Embryonic facial prominence (tissue), 1 donor: ENCODE measurements around the gene PCNX4.

ENCODE experiments used
- DNase-seq: peaks from one replicate; pipeline ENCODE4 v3.0.0-alpha.2; 2016; ENCODE audit errors: extremely low spot score

PCNX4 gene

DNA sequence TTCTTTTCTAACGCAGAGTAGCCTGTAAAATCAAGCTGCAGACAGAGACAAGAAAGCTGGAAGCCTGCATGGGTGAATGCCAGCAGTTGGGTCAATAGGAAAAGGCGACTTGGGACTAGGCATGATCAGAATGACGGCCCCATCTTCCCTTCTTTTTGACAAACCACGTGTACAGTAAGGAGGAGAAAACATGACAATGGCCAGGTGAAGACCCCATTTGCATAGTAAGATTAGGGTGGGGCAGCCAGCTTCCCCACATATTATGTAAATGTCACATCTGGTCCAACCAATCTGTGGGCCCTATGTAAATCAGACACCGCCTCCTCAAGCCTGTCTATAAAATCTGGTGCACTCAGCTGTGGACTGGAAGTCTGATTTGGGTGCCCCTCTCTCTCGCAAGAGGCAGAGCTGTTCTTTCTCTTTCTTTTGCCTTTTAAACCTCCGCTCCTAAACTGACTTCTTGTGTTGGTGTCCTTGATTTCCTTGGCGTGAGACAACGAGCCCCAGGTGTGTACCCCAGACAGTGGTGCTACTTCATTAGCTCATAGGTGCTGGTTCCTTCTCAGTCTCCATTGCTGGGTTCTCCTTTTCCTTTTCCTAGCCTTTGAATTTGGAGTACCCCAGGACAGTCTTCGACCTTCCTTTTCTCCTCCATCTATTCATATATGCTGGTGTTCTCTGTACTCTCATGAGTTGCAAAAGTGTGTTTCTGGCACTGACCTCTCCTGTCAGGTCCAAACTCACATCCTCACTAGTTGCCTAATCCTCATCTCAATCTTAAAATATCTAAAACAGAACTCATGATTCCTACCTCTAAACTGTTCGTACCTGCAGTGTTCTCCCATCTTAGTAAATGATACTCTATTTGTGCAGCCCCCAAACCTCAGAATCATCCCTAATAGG lies 82.9 kb downstream of the PCNX4 start:
- no peak for DNase-seq

GRCh38 chr14:60175255-60175902 lies 83.7 kb downstream of the PCNX4 start:
- no peak for DNase-seq

DNA sequence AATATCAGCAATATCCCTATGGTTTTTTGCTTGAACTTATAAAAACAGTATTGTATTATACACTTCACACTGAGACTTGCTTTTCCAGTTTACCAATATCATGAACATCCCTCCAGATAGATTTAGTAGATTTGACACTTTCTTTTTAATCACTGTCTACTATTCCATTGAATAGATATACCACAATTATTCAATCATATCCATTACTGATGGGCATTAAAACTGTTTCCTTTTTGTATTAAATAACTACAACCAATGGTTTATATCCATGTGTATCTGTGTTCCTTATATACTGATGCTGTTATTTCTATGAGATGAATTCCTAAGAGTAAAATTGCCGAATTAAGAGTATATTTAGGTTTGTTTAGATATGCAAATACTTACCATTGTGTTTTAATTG lies 86.4 kb downstream of the PCNX4 start:
- DNase-seq: no peak

DNA sequence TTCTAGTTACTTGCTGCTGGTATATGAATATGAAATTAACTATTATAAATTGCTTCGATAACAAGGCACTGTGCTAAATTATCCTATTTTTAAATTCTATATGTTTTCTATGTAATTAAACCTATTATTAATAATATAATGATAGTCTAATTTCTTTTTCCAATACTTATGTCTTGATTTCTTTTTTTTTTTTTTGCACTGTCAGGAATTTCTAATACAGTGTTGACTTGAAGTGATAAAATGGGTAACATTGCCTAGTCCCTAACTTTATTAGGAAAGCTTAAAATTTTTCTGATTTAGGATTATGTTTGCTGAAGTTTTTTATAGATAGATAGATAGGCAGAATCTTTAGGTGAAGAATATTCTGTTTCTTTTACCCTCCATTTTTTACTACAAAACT lies 87.1 kb downstream of the PCNX4 start:
- DNase-seq: no peak

- DNase-seq: no peak
Observed at GRCh38 chr14:60179431-60179869, 87.7 kb downstream of the PCNX4 start.

DNA sequence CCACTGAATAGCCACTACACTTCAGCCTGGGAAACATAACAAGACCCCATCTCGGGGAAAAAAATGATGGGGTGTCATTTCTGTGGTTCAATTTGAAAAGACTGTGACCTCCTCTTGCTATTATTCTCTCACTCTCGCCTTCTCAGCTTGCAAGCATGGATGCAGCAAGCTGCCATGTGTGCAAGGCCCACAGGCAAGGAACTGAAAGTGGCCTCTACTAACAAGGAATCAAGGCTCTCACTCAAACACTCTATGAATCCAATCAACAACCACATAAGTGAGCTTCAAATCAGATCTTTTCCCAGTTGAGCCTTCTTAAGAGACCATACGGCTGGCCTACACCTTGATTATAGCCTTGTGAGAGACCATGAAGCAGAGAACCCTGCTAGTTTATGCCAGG lies 91.4 kb downstream of the PCNX4 start:
- no peak for DNase-seq

DNA sequence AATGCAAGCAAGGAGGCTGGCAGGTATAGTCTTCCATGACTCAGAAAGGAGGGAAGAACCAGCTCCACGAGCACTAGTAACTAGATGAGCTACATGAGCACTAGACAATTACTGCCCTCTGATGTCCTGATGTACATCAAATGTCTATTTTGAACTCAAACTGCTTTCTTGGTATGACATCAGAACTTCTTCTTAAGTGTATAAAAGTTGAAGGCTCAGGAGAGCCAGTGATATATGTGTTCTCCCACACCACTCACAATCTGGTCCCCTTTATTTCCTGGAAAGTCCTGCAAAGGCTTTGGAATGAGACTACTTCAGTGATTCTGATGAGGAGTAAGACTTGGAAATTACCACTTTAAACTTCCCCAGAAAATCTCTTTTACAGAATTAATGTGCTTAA lies 92.0 kb downstream of the PCNX4 start:
- DNase-seq: no peak

DNA sequence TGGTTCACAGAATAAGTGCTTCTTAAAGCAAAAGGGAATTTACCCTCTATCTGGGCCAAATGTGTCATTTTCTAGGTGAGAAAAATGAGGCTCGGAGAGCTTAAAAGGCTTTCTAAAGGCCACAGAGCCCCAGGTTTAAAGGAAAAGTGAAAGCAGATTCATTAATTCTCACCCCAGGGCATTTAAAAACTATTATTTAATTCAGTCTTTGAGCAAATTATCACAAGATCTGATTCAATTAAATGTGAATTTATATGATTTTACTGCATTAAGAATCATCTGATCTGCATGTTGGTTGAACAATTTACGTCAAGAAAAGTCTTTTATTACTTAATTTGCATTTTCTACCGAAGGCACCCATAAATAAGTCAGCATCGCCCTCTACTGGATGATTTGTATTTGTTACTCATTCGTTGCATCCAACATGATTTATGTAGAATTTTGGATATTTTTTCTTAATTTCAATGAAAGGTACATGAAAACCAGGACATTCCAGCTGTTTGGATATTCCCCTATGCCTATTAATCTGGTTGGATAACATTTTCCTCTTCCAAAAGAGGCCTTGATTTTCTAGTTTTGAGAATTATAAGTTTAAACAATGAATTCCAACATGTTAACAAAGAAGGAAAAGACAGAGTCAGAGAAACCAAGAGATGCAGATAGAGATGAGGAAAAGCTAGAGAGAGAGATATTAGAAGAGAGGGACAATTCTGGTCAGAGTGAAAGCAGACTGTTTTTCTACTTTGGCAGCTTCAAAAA lies 92.6 kb downstream of the PCNX4 start:
- peak; percentile 60 for DNase-seq

GRCh38 chr14:60184905-60185555 lies 93.3 kb downstream of the PCNX4 start:
- DNase-seq: no peak

- no peak for DNase-seq
Observed at GRCh38 chr14:60188115-60188514, 96.4 kb downstream of the PCNX4 start.

- DNase-seq: no peak
Observed at GRCh38 chr14:60188696-60189095, 97.0 kb downstream of the PCNX4 start.

DNA sequence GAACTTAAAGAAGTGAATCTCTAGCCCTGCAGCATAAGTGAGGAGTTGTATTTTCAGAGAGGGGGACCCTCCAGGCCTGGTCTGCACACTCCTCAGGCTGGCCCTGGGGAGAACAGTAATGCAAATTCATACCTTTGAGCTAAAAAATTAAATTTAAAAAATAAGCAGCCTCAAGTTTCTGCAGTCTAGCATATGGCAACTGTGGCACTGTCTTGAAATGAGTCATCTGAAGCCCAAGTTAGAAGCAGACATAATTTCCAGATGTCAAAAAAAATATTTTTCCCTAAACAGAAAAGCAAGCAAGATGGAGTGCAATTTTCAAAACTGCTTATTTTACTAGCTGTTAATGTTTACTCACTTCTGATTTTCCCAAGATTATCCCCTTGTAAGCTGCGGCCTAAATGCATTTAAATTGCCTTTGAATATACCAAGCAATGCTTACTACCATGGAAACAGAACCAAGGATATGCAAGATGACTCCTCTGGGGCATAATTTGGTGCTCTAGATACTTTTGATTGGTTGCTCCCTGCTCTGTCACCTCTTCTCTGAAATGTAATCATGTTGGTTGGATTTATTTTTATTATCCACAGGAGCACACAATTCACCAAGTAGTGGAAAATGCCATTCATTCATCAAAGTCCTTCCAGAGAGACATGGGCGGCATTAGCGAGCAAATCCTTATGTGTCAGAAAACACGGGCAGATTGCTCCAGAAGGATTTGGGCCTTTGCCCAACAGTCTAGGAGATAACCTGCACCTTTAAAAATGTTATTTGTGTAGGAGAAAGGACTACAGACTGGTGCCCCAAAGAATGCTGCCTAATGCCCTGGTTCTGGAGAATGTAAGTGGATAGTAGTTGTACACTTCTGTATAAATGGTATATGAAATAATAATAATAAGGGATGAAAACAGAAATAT lies 98.5 kb downstream of the PCNX4 start:
- no peak for DNase-seq

DNA sequence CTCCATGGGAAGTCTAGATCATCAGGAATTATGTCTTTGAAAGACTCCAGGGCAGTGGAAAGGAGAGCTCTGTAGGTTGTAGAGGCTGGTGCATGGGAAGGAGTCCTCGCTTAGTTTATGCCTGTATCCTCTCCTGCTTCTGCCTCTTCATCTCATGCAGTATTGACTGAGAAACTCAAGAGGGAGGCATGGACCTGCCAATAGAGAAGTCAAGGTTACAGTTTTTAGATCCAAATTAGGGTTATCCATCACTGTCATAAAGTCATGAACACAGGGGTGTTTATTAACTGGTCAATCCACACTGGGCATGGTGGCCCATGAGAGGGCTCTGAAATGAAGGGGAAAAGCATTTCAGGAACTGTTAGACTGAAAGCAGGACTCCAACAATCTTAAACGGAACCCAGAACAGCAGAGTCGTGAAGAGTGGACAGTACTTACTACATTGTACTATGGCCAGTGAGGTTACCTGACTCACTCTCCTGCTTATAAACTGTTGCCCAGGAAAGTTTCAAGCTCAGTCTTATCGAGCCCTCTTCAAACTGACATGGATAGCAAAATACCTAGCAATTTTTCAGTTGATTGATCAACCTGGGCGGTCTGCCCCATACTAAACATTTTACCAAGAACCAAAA lies 103.6 kb downstream of the PCNX4 start:
- DNase-seq: no peak

- no peak for DNase-seq
Observed at GRCh38 chr14:60196291-60196690, 104.6 kb downstream of the PCNX4 start.

GRCh38 chr14:60197629-60198303 lies 106.0 kb downstream of the PCNX4 start:
- DNase-seq: no peak

DNA sequence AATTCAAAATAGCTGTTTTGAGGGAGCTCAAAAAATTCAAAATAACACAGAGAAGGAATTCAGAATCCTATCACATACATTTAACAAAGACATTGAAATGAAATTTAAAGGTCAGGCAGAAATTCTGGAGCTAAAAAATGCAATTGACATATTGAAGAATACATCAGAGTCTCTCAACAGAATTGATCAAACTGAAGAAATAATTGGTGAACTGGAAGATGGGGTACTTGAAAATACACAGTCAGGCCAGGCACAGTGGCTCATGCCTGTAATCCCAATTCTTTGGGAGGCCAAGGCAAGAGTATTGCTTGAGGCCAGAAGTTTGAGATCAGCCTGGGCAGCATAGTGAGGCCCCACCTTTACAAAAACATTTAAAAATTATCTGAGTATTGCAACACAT lies 107.6 kb downstream of the PCNX4 start:
- DNase-seq: no peak

DNA sequence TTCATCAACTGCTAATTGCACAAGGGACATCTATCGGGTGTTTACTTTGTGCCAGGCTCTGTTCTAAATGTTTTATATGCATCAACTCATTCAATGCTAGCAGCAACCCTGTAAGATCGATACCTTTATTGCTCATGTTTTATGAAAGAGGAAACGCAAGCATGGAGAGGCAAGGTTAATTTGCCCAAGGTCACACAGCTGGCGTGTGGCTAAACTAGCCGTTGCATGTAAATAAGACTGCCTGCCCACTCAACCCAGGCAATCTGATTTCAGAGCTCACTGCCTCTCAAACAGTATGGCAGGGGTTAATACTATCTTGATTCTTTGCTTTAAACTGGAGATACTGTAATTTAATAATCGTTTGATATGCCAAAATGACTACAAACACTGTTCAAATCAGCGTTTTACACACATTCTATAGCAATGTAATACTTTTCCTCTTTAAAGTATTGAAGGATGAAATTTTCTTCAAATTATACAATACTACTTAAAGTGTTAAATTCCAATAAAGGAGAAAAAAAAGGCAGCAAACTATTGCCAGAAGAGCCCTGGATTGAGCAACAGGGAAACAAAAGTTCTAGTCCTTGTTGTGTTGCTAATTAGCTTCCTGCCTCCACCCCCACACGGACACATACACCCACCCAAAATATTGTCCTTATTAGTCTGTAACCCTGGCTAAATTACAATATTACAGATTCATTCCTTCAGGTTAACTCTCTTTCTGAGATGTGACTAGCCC lies 112.5 kb downstream of the PCNX4 start:
- no peak for DNase-seq

GRCh38 chr14:60204843-60205774 lies 113.4 kb downstream of the PCNX4 start:
- DNase-seq: no peak
